Immature natural killer cell (primary cell): ENCODE results near the gene F5. TPM values are rescaled to one million over a fixed set of nuclear protein-coding genes. Genes with fewer than 3 reads are reported as not detected.

Experiments
- DNase-seq, 3 donors: peaks; one replicate each; pipeline ENCODE4 v3.0.0; 2022; ENCODE audit warnings: mixed read lengths in 1 of 3
- H3K27ac Mint-ChIP-seq, 6 donors: one replicate each; pipeline ENCODE4 v1.8.0; 2020; ENCODE audit warnings: mixed read lengths in 6 of 6, mild to moderate bottlenecking in 5 of 6, inconsistent platforms in 4 of 6, moderate library complexity in 3 of 6
- H3K27me3 Mint-ChIP-seq, 3 donors: one replicate each; pipeline ENCODE4 v1.8.0; 2020 to 2021; ENCODE audit warnings: low read depth in 3 of 3, mild to moderate bottlenecking in 3 of 3, mixed read lengths in 3 of 3, moderate library complexity in 3 of 3, inconsistent platforms in 1 of 3
- H3K36me3 Mint-ChIP-seq, 3 donors: one replicate each; pipeline ENCODE4 v1.8.0; 2020; ENCODE audit warnings: mixed read lengths in 3 of 3, inconsistent platforms in 2 of 3, mild to moderate bottlenecking in 2 of 3
- H3K4me1 Mint-ChIP-seq, 2 donors: one replicate each; pipeline ENCODE4 v1.8.0; 2020; ENCODE audit warnings: inconsistent platforms in 2 of 2, mild to moderate bottlenecking in 2 of 2, mixed read lengths in 2 of 2, moderate library complexity in 1 of 2
- H3K4me3 Mint-ChIP-seq, 5 donors: one replicate each; pipeline ENCODE4 v1.8.0; 2020; ENCODE audit warnings: mild to moderate bottlenecking in 5 of 5, mixed read lengths in 5 of 5, inconsistent platforms in 3 of 5, moderate library complexity in 3 of 5
- H3K9me3 Mint-ChIP-seq, 6 donors: one replicate each; pipeline ENCODE4 v1.8.0; 2020; ENCODE audit warnings: mild to moderate bottlenecking in 6 of 6, mixed read lengths in 6 of 6, inconsistent platforms in 4 of 6, moderate library complexity in 3 of 6
- polyA plus RNA-seq, 3 donors: library from polyadenylated mRNA; unstranded; fragments of 300-500 nt; fragmentation: Illumina TruSeq; gene quantifications; one replicate each; pipeline ENCODE4 v1.2.3, GENCODE V29; 2021

The F5 gene
- polyA plus RNA-seq, 3 donors from 2014 or later = 0.08 to 1.3 (median 0.09) TPM

DNA sequence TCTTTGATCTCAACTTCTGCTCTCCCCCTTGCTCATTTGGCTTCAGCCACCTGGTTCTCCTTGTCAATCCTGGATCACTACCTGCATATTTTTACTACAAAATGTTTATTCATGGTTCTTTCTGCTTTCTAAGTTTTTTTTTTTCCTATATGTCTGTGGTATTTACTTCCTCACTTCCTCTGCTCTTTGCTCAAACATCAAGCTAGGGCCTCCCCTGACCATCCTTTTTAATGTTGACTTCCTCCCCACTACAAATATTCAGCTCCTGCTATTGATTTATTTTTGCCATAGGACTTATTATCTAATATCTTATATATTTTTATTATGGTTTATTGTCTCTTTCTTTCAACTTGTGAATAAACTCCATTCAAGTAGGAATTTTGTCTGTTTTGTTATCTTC, 86.5 kb downstream of the F5 start:
- Mint-ChIP-seq H3K36me3 (no peaks in the 10 kb centered on the region), H3K4me1 (no peaks in the 10 kb centered on the region), H3K27me3 (peaks cover 3 to 16% (median 4%) of the 10 kb centered on the region in 3 donors), H3K9me3 (peaks cover 0 to 3% (median 0%) of the 10 kb centered on the region in 6 donors), H3K4me3 (no peak overlapping the region), H3K27ac (no peak overlapping the region)
- no peak for DNase-seq

DNA sequence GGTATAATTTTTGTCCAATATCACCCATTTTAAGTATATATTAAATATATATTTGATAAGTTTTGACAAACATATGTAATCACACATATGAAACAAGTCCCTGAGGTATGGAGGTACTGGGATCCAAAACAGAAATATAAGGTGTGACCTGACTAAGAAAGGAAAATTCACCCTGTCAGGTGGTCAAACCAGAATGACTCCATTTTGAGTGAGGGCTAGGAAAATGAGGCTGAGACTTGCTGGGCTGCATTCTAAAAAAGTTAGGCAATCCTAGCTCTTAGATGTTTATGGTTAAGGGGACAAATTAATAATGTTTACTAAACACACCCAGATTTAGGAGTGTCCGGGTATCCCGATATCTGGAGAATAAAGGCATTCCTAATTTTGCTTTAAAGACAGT, 89.0 kb downstream of the F5 start:
- H3K27ac Mint-ChIP-seq = no peak overlapping the region
- H3K27me3 Mint-ChIP-seq = peaks cover 0 to 20% (median 4%) of the 10 kb centered on the region in 3 donors
- H3K36me3 Mint-ChIP-seq = no peaks in the 10 kb centered on the region
- no peak overlapping the region for H3K4me3 Mint-ChIP-seq
- peaks cover 0 to 3% (median 0%) of the 10 kb centered on the region in 6 donors for H3K9me3 Mint-ChIP-seq
- H3K4me1 Mint-ChIP-seq = no peaks in the 10 kb centered on the region
- DNase-seq = no peak

DNA sequence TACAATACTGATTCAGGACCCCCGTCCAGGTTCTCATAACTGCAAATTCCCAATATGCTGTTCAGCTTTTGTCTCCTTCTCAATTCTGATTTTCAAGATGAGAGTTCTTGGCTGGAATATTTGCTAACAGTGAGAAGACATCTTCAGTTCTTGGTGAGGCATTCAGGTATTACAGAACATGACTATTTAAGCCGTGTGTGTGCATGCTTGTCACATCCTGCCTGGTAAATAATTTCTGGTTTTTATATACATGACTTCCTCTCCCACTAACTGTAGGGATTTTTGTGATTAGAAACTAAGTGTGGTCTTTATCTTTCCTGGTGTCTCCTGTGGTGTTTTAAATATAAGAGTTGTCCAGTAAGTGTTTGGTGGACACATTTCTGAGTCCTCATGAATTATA, 90.4 kb downstream of the F5 start:
- H3K4me1 Mint-ChIP-seq = no peaks in the 10 kb centered on the region
- no peak overlapping the region for H3K27ac Mint-ChIP-seq
- peaks cover 0 to 11% (median 2%) of the 10 kb centered on the region in 3 donors for H3K27me3 Mint-ChIP-seq
- H3K4me3 Mint-ChIP-seq = no peak overlapping the region
- no peak for DNase-seq
- H3K36me3 Mint-ChIP-seq = no peaks in the 10 kb centered on the region
- H3K9me3 Mint-ChIP-seq = no peaks in the 10 kb centered on the region

DNA sequence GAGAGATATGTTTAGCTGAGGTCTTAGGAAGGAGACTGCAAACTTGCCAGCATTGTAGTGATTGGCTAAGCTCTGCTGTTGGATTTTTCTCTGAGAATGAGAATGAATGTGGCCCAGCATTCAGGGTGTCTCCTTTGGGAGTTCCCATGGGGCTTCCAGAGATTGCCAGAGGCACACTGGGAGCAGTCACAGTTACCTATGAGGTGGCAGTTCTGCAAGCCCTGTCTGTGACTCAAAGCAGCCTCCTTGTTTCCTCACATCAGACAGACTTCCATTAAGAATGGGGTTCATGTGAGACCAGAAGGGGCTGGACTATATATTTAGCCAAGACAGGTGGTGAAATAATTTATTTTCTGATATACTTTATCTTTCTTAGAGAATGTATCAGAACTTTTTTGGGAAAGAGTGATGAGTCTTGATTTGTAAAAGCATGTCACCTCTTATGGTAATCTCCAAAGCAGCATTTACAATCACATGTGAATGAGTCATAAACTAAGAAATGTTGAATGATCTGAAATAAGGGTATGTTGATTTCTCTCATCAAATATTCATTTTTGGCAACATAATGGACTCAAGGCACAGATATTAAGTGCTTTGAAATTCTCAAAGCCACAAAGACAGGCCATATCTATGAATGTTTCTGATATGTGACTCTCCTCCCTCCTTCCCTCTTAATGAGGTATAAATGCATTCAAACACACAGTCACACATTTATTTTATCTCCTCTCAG, 91.1 kb downstream of the F5 start:
- Mint-ChIP-seq H3K36me3 (no peaks in the 10 kb centered on the region), H3K4me1 (no peaks in the 10 kb centered on the region), H3K9me3 (no peaks in the 10 kb centered on the region), H3K27ac (no peak overlapping the region), H3K4me3 (no peak overlapping the region), H3K27me3 (peaks cover 0 to 10% (median 2%) of the 10 kb centered on the region in 3 donors)
- DNase-seq = no peak

DNA sequence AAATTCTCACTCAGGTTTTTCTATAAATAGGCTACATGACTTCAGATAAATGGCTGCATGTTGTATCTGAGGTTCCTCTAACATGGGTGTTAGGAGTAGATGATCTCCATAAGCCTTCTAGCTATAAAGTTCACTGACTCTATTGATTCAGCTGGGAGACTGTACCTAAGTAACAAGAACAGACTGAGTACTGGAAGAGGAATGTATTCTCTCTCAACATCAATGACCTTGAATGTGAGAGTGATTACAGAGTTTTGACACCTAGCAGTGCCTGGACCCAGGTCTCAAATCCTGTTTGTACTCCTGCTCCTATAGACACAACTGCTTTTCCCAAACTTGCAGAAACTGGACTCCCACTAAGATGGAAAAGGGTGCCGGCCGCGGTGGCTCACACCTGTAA, 91.9 kb downstream of the F5 start:
- DNase-seq = no peak
- no peak overlapping the region for H3K4me3 Mint-ChIP-seq
- no peaks in the 10 kb centered on the region for H3K36me3 Mint-ChIP-seq
- no peak overlapping the region for H3K27ac Mint-ChIP-seq
- H3K9me3 Mint-ChIP-seq = no peaks in the 10 kb centered on the region
- no peaks in the 10 kb centered on the region for H3K4me1 Mint-ChIP-seq
- peaks cover 0 to 10% (median 2%) of the 10 kb centered on the region in 3 donors for H3K27me3 Mint-ChIP-seq

DNA sequence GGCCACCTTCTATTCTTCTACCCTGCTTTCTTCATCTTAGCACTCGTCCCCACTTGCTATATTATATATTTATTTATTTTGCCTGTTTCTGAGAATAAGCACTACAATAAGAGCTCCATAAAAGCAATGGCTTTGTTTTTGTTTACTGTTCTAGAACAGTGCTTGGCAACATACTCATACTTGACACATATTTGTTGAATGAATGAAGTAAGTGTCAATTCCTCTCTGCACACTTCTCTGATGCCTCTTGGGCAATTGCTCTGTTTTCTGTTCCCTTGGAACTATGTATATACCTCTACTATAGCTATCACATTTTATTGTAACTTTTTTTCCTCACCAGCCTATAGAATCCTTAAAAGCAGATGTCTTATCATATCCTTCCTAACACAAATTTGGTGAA, 93.0 kb downstream of the F5 start:
- Mint-ChIP-seq H3K27me3 (peaks cover 0 to 10% (median 0%) of the 10 kb centered on the region in 3 donors), H3K36me3 (no peaks in the 10 kb centered on the region), H3K4me3 (no peak overlapping the region), H3K4me1 (no peaks in the 10 kb centered on the region), H3K9me3 (no peaks in the 10 kb centered on the region), H3K27ac (no peak overlapping the region)
- no peak for DNase-seq

DNA sequence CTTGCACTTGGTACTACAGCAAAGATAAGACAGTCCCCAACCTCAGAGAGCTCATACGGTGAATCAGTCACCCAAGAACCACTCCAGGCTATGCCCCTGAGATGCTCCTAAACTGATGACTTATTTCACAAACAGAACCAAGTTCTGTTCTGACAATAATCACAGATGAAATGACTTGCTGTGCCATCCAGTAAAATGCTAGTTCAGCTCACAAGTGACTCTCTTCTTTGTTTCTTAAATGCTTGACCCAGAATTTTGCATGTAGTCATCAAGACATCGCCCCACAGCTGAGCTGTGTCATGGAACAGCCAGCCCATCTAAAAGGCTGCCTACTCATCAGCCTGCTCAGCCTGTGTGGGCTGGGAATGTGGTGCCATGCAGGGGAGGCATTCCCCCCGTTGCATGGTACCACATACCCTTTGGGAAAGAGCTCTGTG, 94.4 kb downstream of the F5 start:
- no peak for DNase-seq
- H3K36me3 Mint-ChIP-seq = no peaks in the 10 kb centered on the region

DNA sequence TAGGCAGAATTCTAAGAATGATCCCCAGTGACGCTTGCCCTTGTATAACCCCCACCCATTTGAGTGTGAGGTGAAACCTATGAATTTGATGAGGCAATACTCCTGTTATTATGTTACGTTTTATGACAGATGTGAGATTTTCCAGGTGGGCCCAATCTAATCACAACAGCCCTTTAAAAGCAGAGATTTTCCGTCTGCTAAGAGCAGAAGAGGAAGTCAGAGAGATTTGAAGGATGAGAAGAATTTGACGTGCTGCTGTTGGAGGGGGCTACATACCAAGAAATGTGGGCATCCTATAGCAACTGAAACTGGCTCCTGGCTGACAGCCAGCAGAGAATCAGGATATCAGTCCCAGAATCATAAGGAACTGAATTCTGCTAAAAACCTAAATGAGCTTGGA, 98.1 kb downstream of the F5 start:
- H3K27ac Mint-ChIP-seq = no peak overlapping the region
- no peak for DNase-seq
- peaks cover 3 to 8% (median 5%) of the 10 kb centered on the region in 3 donors for H3K27me3 Mint-ChIP-seq
- no peaks in the 10 kb centered on the region for H3K36me3 Mint-ChIP-seq
- no peaks in the 10 kb centered on the region for H3K9me3 Mint-ChIP-seq
- H3K4me3 Mint-ChIP-seq = no peak overlapping the region
- peaks cover 31 to 37% of the 10 kb centered on the region in 2 donors for H3K4me1 Mint-ChIP-seq

More for the DNA sequence above, 94.4 kb downstream of the F5 start:
- no peak overlapping the region for H3K27ac Mint-ChIP-seq
- peaks cover 0 to 10% (median 0%) of the 10 kb centered on the region in 3 donors for H3K27me3 Mint-ChIP-seq
- H3K9me3 Mint-ChIP-seq = no peaks in the 10 kb centered on the region
- H3K4me3 Mint-ChIP-seq = no peak overlapping the region
- H3K4me1 Mint-ChIP-seq = peaks cover 2 to 5% of the 10 kb centered on the region in 2 donors

DNA sequence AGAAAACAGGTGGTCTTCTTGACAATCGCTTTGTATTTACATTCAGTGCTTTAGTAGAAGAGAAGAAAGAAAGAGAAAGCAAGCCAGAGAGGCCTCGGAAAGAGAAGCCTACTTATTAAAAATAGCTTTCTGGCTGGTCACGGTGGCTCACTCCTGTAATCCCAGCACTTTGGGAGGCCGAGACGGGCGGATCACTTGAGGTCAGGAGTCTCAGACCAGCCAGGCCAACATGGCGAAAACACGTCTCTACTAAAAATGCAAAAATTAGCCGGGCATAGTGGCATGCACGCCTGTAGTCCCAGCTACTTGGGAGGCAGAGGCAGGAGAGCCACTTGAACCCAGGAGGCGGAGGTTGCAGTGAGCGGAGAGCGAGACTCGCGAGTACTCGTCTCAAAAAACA, 98.7 kb downstream of the F5 start:
- no peak overlapping the region for H3K4me3 Mint-ChIP-seq
- H3K27ac Mint-ChIP-seq = no peak overlapping the region
- no peaks in the 10 kb centered on the region for H3K9me3 Mint-ChIP-seq
- H3K27me3 Mint-ChIP-seq = peaks cover 3 to 8% (median 5%) of the 10 kb centered on the region in 3 donors
- no peak for DNase-seq
- no peaks in the 10 kb centered on the region for H3K36me3 Mint-ChIP-seq
- H3K4me1 Mint-ChIP-seq = peaks cover 31 to 37% of the 10 kb centered on the region in 2 donors

DNA sequence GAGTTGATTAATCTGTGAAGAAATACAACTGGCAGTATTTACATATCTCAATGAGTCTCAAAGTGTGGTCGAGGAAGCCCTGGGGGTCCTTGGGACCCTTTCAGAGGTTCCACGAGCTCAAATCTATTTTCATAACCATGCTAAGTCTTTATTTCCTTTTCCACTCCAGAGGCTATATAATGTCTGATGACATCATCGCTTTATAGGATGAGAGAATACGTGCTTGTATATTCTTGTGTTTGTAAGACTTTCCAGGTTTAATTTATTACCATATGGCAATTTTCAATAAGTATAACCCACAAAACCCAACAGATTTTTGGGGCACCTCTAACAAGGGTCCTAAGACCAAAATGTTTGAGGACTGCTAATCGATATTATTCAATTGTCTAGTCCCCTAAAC, 99.1 kb downstream of the F5 start:
- no peaks in the 10 kb centered on the region for H3K9me3 Mint-ChIP-seq
- H3K4me1 Mint-ChIP-seq = peaks cover 31 to 37% of the 10 kb centered on the region in 2 donors
- peaks cover 3 to 8% (median 5%) of the 10 kb centered on the region in 3 donors for H3K27me3 Mint-ChIP-seq
- no peaks in the 10 kb centered on the region for H3K36me3 Mint-ChIP-seq
- H3K27ac Mint-ChIP-seq = peak overlapping the region in 3 of 6 donors; percentile 67 to 92 (median 87)
- H3K4me3 Mint-ChIP-seq = peak overlapping the region in 1 of 5 donors; percentile 97
- DNase-seq = no peak

DNA sequence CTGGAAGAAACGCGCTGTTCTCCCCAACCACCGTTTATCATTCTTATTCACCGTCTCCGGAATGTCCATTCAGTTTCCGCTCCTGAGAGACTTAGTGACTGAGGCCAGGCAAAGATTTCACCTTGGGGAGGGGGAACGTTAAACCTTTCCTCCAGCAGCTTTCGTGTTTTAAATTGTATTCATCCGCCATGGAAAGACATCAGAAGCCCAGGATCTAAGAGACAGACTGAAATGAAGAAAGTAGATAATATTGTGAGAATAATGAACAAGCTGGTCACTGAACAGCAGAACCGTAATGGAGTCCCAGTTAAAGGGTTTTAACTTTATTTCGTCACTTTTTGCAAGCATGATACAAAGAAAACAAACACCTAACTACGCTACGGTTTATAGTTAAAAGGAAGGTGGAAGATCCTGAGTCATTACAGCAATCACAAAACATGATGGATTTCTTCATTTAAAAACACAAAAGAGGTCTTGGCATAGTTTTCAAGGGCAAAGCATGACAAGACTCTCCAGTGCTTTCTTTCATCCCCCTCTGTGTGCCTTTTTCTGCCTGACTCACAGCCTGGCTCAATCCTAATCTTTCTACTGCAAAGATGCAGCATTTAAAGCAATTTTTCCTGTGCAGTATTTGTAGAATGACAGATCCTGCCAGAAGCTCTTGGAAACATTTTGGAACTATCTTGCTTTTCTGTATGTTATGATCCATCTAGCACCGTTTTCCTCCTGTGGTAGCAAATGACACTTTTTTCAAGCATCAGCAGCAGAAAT, 99.8 kb downstream of the F5 start:
- DNase-seq = peak in 1 of 3 donors; percentile 1
- peaks cover 31 to 37% of the 10 kb centered on the region in 2 donors for H3K4me1 Mint-ChIP-seq
- H3K4me3 Mint-ChIP-seq = peak overlapping the region; percentile 89 to 97 (median 95)
- no peaks in the 10 kb centered on the region for H3K36me3 Mint-ChIP-seq
- peaks cover 3 to 8% (median 5%) of the 10 kb centered on the region in 3 donors for H3K27me3 Mint-ChIP-seq
- peak overlapping the region; percentile 86 to 96 (median 92) for H3K27ac Mint-ChIP-seq
- no peaks in the 10 kb centered on the region for H3K9me3 Mint-ChIP-seq

DNA sequence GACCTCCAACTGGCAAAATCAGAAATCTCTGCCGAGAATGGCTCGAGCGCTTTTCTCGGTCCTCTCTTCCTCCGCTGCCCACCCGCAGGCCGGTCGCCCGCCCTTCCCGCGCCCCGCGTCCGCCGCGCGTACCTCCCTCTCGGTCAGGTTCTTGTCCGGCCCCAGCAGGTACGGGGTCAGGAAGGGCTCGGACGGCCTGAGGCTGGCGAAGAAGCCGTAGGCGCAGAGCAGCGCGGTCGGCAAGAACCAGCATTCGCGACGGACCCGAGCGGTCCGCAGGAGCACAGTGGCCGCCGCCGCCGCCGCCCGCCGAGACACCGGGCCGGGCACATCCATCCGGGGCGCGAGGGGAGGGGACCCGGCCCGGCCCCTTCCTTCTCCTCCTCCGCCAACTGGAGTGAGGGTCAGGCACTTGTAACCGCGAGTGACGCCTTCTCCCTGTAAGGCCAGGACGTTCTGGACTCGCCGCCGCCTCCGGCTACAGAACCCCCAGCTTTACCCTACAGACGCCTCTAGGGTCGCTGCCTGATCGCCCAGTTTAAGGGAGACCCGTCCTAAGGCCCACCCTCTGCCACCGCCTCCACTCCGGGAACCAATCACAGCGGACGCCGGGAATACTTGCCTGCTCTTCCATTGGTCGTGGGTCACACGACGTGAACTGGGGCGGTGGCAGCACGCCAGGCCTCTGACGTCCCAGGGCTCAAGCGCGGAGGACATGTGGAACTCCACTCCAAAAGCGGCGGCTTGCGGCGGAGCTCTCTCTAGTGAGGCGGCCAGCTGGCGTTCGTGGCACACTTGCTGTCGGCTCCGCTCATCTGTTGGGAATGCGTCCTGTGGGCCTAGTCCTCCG, 100.6 kb downstream of the F5 start, which contains the start of gene SLC19A2:
TSS of gene SLC19A2 (minus strand) at position 514 of the 850 bp plus-strand sequence. CDS start at position 336, 178 bp downstream.
- peak; percentile 94 for DNase-seq
- Mint-ChIP-seq H3K4me3 (peak within 1 kb of the TSS; percentile 89 to 97 (median 95)), H3K36me3 (peaks cover 0 to 2% (median 0%) of the 10 kb centered on the region in 3 donors), H3K27me3 (peaks cover 3 to 8% (median 5%) of the 10 kb centered on the region in 3 donors), H3K27ac (peak within 1 kb of the TSS; percentile 87 to 96 (median 94)), H3K4me1 (peaks cover 31 to 37% of the 10 kb centered on the region in 2 donors), H3K9me3 (no peaks in the 10 kb centered on the region)

DNA sequence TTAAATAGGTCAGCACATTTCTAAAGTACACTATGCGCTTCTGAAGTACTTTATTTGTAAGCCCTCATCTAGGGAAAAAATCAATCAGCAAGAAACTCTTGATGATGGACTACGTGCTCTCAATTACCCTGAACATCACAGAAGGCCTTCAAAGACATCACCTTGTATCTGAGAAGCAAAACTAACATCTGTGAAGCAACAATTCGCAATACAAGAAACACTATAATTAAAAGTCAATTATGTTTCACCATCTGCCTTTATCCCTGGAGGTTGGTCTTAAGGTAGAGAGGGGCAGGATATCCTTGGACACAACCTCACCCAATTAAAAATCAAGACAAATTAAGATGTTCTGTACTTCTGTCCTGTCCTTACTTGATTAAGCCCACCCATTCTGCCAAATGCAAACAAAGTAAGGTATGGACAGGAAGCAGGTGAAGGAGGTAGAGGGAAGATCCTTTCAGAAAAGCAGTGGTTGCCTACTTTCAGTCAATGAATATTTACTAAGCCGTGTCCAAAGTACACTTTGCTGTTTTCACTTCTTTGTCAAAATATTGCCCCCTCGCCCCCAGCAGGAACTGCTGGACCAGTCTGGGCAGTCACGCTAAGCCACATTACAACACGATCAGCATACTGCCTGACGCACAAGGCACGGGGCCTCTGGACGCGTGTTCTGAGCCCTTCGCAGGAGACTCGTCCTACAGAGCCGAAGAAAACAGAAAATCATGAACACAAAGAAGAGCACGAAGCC, 101.4 kb downstream of the F5 start:
- Mint-ChIP-seq H3K4me3 (peak overlapping the region; percentile 89 to 97 (median 95)), H3K27me3 (peaks cover 3 to 8% (median 7%) of the 10 kb centered on the region in 3 donors), H3K27ac (peak overlapping the region; percentile 87 to 95 (median 93)), H3K4me1 (peaks cover 31 to 37% of the 10 kb centered on the region in 2 donors), H3K9me3 (no peaks in the 10 kb centered on the region), H3K36me3 (peaks cover 0 to 5% (median 0%) of the 10 kb centered on the region in 3 donors)
- DNase-seq = peak in 2 of 3 donors; percentile 39 to 44
